ENCODE measurements around the gene STAC3.

Gene STAC3

DNA sequence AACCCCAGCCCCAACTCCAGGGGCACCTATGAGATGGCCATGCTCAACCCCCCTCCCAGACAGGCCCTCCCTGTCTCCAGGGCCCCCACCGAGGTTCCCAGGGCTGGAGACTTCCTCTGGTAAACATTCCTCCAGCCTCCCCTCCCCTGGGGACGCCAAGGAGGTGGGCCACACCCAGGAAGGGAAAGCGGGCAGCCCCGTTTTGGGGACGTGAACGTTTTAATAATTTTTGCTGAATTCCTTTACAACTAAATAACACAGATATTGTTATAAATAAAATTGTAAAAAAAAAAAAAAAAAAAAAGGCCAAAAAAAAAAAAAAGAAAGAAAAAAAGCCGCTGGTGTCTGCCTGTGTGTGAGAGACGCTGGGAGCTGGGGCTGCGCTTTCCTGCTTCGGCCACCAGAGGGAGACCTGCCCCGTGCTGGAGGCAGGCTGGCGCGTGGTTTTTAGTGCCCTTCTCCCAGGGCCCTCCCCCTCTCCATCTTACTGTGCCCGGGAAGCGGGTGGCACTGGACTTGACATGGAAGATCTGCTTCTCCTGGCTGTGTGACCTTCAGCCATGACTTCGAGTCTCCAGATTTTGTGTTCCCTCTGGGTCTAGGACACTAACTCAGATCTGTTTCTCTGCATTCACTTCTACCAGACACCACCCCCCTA, 37.8 kb downstream of the STAC3 start:
- TF ChIP-seq, protein P1, sequence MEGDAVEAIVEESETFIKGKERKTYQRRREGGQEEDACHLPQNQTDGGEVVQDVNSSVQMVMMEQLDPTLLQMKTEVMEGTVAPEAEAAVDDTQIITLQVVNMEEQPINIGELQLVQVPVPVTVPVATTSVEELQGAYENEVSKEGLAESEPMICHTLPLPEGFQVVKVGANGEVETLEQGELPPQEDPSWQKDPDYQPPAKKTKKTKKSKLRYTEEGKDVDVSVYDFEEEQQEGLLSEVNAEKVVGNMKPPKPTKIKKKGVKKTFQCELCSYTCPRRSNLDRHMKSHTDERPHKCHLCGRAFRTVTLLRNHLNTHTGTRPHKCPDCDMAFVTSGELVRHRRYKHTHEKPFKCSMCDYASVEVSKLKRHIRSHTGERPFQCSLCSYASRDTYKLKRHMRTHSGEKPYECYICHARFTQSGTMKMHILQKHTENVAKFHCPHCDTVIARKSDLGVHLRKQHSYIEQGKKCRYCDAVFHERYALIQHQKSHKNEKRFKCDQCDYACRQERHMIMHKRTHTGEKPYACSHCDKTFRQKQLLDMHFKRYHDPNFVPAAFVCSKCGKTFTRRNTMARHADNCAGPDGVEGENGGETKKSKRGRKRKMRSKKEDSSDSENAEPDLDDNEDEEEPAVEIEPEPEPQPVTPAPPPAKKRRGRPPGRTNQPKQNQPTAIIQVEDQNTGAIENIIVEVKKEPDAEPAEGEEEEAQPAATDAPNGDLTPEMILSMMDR (IDR thresholded peaks at IDR 0.05; ENCODE audit: control insufficient read depth, insufficient read depth, low read depth, low read length, missing control alignments), result peak; percentile 94
- DNase-seq (ENCODE audit: low read depth), result peak; percentile 64
- H3K4me3 ChIP-seq (ENCODE audit: control insufficient read depth, low read depth, low read length), result no peak overlapping the region

DNA sequence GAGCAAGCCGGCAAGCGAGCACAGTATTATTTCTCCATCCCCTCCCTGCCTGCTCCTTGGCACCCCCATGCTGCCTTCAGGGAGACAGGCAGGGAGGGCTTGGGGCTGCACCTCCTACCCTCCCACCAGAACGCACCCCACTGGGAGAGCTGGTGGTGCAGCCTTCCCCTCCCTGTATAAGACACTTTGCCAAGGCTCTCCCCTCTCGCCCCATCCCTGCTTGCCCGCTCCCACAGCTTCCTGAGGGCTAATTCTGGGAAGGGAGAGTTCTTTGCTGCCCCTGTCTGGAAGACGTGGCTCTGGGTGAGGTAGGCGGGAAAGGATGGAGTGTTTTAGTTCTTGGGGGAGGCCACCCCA, 38.3 kb downstream of the STAC3 start:
- DNase-seq (ENCODE audit: low read depth), result no peak
- TF ChIP-seq, protein P1 (IDR thresholded peaks at IDR 0.05; ENCODE audit: control insufficient read depth, insufficient read depth, low read depth, low read length, missing control alignments), result no peak
- no peak overlapping the region for H3K4me3 ChIP-seq (ENCODE audit: control insufficient read depth, low read depth, low read length)

DNA sequence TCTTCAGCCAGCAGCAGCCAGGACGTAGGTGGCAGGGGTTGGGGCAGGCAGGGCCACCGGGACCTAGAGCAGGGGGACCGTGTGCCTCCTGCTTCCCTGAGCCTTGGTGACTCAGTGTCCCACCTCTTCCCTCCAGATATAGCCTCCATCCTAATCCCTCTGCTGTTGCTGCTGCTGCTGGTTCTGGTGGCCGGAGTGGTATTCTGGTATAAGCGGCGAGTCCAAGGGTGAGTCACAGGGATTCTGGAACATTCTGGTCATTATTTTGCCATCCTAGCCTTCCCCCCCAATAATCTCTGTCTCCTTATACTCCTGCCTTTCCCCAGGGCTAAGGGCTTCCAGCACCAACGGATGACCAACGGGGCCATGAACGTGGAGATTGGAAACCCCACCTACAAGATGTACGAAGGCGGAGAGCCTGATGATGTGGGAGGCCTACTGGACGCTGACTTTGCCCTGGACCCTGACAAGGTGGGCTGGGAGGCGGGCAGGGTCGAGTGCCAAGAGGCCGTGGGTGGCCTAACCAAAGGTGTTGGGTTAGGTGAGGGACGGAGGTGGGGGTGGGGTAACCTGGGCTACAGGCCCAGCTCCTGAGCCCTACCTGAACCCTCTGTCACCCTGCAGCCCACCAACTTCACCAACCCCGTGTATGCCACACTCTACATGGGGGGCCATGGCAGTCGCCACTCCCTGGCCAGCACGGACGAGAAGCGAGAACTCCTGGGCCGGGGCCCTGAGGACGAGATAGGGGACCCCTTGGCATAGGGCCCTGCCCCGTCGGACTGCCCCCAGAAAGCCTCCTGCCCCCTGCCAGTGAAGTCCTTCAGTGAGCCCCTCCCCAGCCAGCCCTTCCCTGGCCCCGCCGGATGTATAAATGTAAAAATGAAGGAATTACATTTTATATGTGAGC, 38.9 kb downstream of the STAC3 start:
- TF ChIP-seq, protein P1 (IDR thresholded peaks at IDR 0.05; ENCODE audit: control insufficient read depth, insufficient read depth, low read depth, low read length, missing control alignments), result peak; percentile 18
- DNase-seq (ENCODE audit: low read depth), result no peak
- no peak overlapping the region for H3K4me3 ChIP-seq (ENCODE audit: control insufficient read depth, low read depth, low read length)

DNA sequence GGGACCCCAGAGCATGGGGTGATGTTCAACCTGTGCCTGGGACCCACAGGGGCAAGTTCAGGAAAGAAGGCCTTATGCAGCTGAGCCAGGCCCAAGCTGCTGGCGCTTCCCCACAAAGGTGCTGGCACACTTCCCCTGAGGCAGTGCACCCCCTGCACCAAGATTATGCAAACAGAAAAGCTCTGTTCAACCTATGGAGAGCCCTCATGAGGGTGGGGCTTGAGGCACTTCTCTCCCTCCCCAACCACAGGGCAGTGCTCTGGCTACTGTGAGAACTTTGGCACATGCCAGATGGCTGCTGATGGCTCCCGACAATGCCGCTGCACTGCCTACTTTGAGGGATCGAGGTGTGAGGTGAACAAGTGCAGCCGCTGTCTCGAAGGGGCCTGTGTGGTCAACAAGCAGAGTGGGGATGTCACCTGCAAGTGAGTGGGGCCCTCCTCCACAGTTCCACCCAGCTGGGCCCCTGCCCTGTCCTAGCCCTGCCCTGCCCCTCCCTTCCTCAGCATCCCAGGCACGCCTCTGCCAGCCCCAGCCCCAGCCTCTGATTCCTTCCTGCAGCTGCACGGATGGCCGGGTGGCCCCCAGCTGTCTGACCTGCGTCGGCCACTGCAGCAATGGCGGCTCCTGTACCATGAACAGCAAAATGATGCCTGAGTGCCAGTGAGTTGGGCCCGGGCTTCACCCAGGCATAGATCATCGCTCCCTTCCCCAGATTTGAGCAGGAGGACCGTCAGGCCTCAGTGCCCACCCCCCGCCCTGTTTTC, 39.9 kb downstream of the STAC3 start:
- TF ChIP-seq, protein P1 (IDR thresholded peaks at IDR 0.05; ENCODE audit: control insufficient read depth, insufficient read depth, low read depth, low read length, missing control alignments), result no peak
- no peak overlapping the region for H3K4me3 ChIP-seq (ENCODE audit: control insufficient read depth, low read depth, low read length)
- DNase-seq (ENCODE audit: low read depth), result no peak

DNA sequence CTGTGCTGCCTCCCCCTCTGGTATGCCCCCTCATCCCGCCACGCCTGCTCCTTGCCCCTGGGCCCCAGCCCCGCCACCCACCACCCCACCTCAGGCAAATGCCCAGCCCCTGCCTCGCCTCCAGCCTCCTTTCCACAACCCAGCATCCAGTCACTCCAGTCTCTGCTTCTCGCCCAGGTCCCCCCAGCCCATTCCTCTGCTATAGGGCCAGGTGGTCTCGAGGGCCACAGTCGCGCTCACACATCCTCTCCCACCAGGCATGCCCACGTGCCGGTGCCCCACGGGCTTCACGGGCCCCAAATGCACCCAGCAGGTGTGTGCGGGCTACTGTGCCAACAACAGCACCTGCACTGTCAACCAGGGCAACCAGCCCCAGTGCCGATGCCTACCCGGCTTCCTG, 40.5 kb downstream of the STAC3 start:
- H3K4me3 ChIP-seq (ENCODE audit: control insufficient read depth, low read depth, low read length), result no peak overlapping the region
- TF ChIP-seq, protein P1 (IDR thresholded peaks at IDR 0.05; ENCODE audit: control insufficient read depth, insufficient read depth, low read depth, low read length, missing control alignments), result no peak
- no peak for DNase-seq (ENCODE audit: low read depth)

DNA sequence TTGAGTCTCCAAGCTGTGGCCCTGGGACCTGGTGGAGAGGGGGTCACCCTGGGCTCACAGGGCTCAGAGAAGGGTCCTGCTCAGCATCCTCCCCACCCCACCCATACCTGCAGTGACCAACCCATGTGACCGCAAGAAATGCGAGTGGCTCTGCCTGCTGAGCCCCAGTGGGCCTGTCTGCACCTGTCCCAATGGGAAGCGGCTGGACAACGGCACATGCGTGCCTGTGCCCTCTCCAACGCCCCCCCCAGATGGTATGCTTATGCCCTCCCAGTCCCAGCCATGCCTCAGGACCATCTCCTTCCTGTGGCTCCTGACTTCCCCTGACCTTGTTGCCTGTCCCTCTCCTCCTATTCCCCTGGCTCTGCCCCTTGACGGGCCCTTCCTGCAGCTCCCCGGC, 41.1 kb downstream of the STAC3 start:
- TF ChIP-seq, protein P1 (IDR thresholded peaks at IDR 0.05; ENCODE audit: control insufficient read depth, insufficient read depth, low read depth, low read length, missing control alignments), result no peak
- no peak overlapping the region for H3K4me3 ChIP-seq (ENCODE audit: control insufficient read depth, low read depth, low read length)
- DNase-seq (ENCODE audit: low read depth), result no peak
